Measurements from ENCODE around the gene CXCR4.

DNA sequence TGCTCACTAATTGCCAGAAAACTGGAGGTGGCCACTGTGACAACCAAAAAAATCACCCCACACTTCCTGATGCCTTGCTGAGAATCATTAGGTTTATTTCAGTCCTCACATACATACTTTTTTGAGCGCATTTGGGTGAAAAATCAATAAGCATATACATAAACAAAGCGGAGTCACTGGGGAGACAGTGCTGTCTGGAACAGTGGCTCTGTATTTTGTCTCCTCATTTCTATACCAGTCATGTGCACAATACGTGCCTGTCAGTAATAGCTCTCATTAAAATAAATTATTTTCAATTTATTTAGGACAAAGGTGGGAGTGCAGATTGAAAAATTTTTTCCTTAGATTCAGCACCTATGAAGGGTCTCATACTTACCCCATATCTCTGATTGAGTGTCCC lies 48.2 kb downstream of the CXCR4 start:
- TF ChIP-seq, protein P1, sequence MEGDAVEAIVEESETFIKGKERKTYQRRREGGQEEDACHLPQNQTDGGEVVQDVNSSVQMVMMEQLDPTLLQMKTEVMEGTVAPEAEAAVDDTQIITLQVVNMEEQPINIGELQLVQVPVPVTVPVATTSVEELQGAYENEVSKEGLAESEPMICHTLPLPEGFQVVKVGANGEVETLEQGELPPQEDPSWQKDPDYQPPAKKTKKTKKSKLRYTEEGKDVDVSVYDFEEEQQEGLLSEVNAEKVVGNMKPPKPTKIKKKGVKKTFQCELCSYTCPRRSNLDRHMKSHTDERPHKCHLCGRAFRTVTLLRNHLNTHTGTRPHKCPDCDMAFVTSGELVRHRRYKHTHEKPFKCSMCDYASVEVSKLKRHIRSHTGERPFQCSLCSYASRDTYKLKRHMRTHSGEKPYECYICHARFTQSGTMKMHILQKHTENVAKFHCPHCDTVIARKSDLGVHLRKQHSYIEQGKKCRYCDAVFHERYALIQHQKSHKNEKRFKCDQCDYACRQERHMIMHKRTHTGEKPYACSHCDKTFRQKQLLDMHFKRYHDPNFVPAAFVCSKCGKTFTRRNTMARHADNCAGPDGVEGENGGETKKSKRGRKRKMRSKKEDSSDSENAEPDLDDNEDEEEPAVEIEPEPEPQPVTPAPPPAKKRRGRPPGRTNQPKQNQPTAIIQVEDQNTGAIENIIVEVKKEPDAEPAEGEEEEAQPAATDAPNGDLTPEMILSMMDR (IDR thresholded peaks at IDR 0.05; ENCODE audit: low read length) = no peak
- no peak for TF ChIP-seq EZH2 (IDR thresholded peaks at IDR 0.05; ENCODE audit: borderline replicate concordance, low read length)
